ENCODE results near the gene MIER3.

The MIER3 gene

GRCh38 chr5:56959326-56959725 is 7.4 kb upstream of the MIER3 start:
- no peak for DNase-seq

- DNase-seq: no peak
Observed at GRCh38 chr5:56958595-56958994, 6.7 kb upstream of the MIER3 start.

- DNase-seq: no peak
Observed at GRCh38 chr5:56954262-56954661, 2.3 kb upstream of the MIER3 start.

GRCh38 chr5:56951126-56951945 is 587 bp downstream of the MIER3 start:
- peak; percentile 15 for DNase-seq

- peak; percentile 53 for DNase-seq
Observed at GRCh38 chr5:56950626-56951125, 1.2 kb downstream of the MIER3 start.

- no peak for DNase-seq
Observed at GRCh38 chr5:56947052-56947451, 4.9 kb downstream of the MIER3 start.

GRCh38 chr5:56941981-56942380 is 9.9 kb downstream of the MIER3 start:
- DNase-seq: no peak

- no peak for DNase-seq
Observed at GRCh38 chr5:56938858-56939257, 13.1 kb downstream of the MIER3 start.

- DNase-seq: no peak
Observed at GRCh38 chr5:56934325-56934724, 17.6 kb downstream of the MIER3 start.

- DNase-seq: no peak
Observed at GRCh38 chr5:56922922-56923321, 29.0 kb downstream of the MIER3 start.

GRCh38 chr5:56919942-56920662 is 31.8 kb downstream of the MIER3 start:
- no peak for DNase-seq

GRCh38 chr5:56918054-56918453 is 33.9 kb downstream of the MIER3 start:
- DNase-seq: no peak

- DNase-seq: no peak
Observed at GRCh38 chr5:56917534-56917933, 34.4 kb downstream of the MIER3 start.

- DNase-seq: no peak
Observed at GRCh38 chr5:56914678-56915077, 37.2 kb downstream of the MIER3 start.

GRCh38 chr5:56913766-56914165 is 38.2 kb downstream of the MIER3 start:
- no peak for DNase-seq

- DNase-seq: no peak
Observed at GRCh38 chr5:56910210-56910965, 41.5 kb downstream of the MIER3 start.

GRCh38 chr5:56909294-56910209 is 42.4 kb downstream of the MIER3 start, which contains the start of gene SETD9:
SETD9 (plus strand) TSS chr5:56909596; CDS start chr5:56909646, 50 bp downstream.
- DNase-seq: peak; percentile 90

- no peak for DNase-seq
Observed at GRCh38 chr5:56908942-56909293, 43.0 kb downstream of the MIER3 start.

GRCh38 chr5:56900858-56901578 is 50.9 kb downstream of the MIER3 start:
- peak; percentile 71 for DNase-seq

GRCh38 chr5:56900395-56900794 is 51.5 kb downstream of the MIER3 start:
- DNase-seq: no peak

- no peak for DNase-seq
Observed at GRCh38 chr5:56898213-56898612, 53.7 kb downstream of the MIER3 start.

- no peak for DNase-seq
Observed at GRCh38 chr5:56896763-56897162, 55.2 kb downstream of the MIER3 start.
